GM18498 (cell line): ENCODE results near the gene HDGF.
"Not testable (repeated sequence)": the region's sequence is repeated elsewhere in the genome, so short reads cannot be mapped to it uniquely, and the experiment has no call there.

Experiments
- ATAC-seq: cut with Tn5 transposase; IDR thresholded peaks from one replicate; pipeline ENCODE4 v1.9.1; 2021; ENCODE audit warnings: mild to moderate bottlenecking, moderate library complexity; ENCODE audit not compliant: unreplicated experiment

The HDGF gene

GRCh38 chr1:156767101-156767878, 15.8 kb upstream of the HDGF start, which contains the start of gene PRCC:
PRCC (plus strand) TSS chr1:156767535; CDS start chr1:156767772, 237 bp downstream.
- peak; percentile 93 for ATAC-seq

GRCh38 chr1:156766298-156767100, 15.0 kb upstream of the HDGF start:
- peak; percentile 12 for ATAC-seq

- ATAC-seq: no peak
Measured at GRCh38 chr1:156765666-156766065, 14.2 kb upstream of the HDGF start.

- ATAC-seq: not testable (repeated sequence)
Measured at GRCh38 chr1:156765136-156765535, 13.7 kb upstream of the HDGF start.

GRCh38 chr1:156760796-156761104, 9.3 kb upstream of the HDGF start:
- ATAC-seq: no peak

- no peak for ATAC-seq
Measured at GRCh38 chr1:156760092-156760795, 8.8 kb upstream of the HDGF start.

GRCh38 chr1:156757572-156758253, 6.2 kb upstream of the HDGF start:
- ATAC-seq: not testable (repeated sequence)

GRCh38 chr1:156756355-156756754, 4.9 kb upstream of the HDGF start:
- ATAC-seq: no peak

GRCh38 chr1:156755527-156755950, 4.1 kb upstream of the HDGF start:
- no peak for ATAC-seq

GRCh38 chr1:156754219-156754618, 2.7 kb upstream of the HDGF start:
- ATAC-seq: no peak

GRCh38 chr1:156752843-156753482, 1.5 kb upstream of the HDGF start:
- ATAC-seq: no peak

GRCh38 chr1:156751757-156752481, 444 bp upstream of the HDGF start:
- ATAC-seq: peak; percentile 80

- peak; percentile 22 for ATAC-seq
Measured at GRCh38 chr1:156750711-156751450, 594 bp downstream of the HDGF start.

GRCh38 chr1:156750191-156750672, 1.2 kb downstream of the HDGF start:
- ATAC-seq: no peak

- ATAC-seq: no peak
Measured at GRCh38 chr1:156749419-156750118, 1.9 kb downstream of the HDGF start.

GRCh38 chr1:156748670-156749418, 2.6 kb downstream of the HDGF start:
- no peak for ATAC-seq
